Bronchial epithelial cell (primary cell): ENCODE measurements around the gene FLAD1. TPM values are rescaled to one million over a fixed set of nuclear protein-coding genes. Genes with fewer than 3 reads are reported as not detected.
A peak's percentile ranks its signal among the peaks of the same experiment; 100 is the strongest.

ENCODE experiments used
- DNase-seq: peaks from one replicate; pipeline ENCODE4 v3.0.0-alpha.2; 2010; ENCODE audit warnings: low read depth
- FAIRE-seq: peaks from 2 replicates; lab custom pipeline; 2011; peaks lifted over from hg19 to GRCh38; lab: Jason Lieb, UNC
- H3K27me3 ChIP-seq: 2 replicates; pipeline ENCODE4 v1.5.1; 2011; ENCODE audit warnings: low read length; ENCODE audit not compliant: control insufficient read depth, insufficient read depth
- H3K36me3 ChIP-seq: 2 replicates; pipeline ENCODE4 v1.5.1; 2011; ENCODE audit warnings: low read length; ENCODE audit not compliant: control insufficient read depth, insufficient read depth
- H3K4me3 ChIP-seq: 2 replicates; pipeline ENCODE4 v1.5.1; 2011; ENCODE audit warnings: mild to moderate bottlenecking, low read depth, low read length, control low read depth
- CTCF ChIP-seq: IDR thresholded peaks from 2 replicates; pipeline ENCODE4 v1.5.1; 2011; ENCODE audit warnings: mild to moderate bottlenecking, moderate library complexity, low read length, control low read depth, inconsistent platforms; ENCODE audit not compliant: insufficient read depth, severe bottlenecking
- total RNA-seq: library from RNA; depleted of rRNA; stranded (reverse); fragments of >200 nt; gene quantifications from 2 replicates; pipeline ENCODE4 v1.2.1, GENCODE V29; 2014

FLAD1 gene
- total RNA-seq, 1 donor from 2014 or later, result 40.8 TPM

- TF ChIP-seq CTCF, result no peak
- Histone ChIP-seq H3K36me3 (peaks cover 2% of the 10 kb centered on the region), H3K27me3 (no peaks in the 10 kb centered on the region), H3K4me3 (no peak overlapping the region)
- DNase-seq (no peak), FAIRE-seq (peak; percentile 18)
Measured at GRCh38 chr1:155023627-155024026, 40.5 kb downstream of the FLAD1 start.

- no peak for TF ChIP-seq CTCF
- no peaks in the 10 kb centered on the region for H3K36me3 ChIP-seq
- DNase-seq (no peak), FAIRE-seq (no peak)
- no peak overlapping the region for H3K4me3 ChIP-seq
- no peaks in the 10 kb centered on the region for H3K27me3 ChIP-seq
Measured at GRCh38 chr1:155024315-155024714, 41.2 kb downstream of the FLAD1 start.

- FAIRE-seq (no peak), DNase-seq (peak; percentile 44)
- Histone ChIP-seq H3K36me3 (no peaks in the 10 kb centered on the region), H3K27me3 (no peaks in the 10 kb centered on the region), H3K4me3 (no peak overlapping the region)
- no peak for TF ChIP-seq CTCF
Measured at GRCh38 chr1:155026154-155026553, 43.0 kb downstream of the FLAD1 start.

- H3K4me3 ChIP-seq, result no peak overlapping the region
- H3K27me3 ChIP-seq, result no peaks in the 10 kb centered on the region
- H3K36me3 ChIP-seq, result no peaks in the 10 kb centered on the region
- peak; percentile 52 for DNase-seq
- TF ChIP-seq CTCF, result no peak
- peak; percentile 43 for FAIRE-seq
Measured at GRCh38 chr1:155026588-155026987, 43.4 kb downstream of the FLAD1 start.

- TF ChIP-seq CTCF, result no peak
- no peak for FAIRE-seq
- DNase-seq, result no peak
- no peaks in the 10 kb centered on the region for H3K27me3 ChIP-seq
- no peak overlapping the region for H3K4me3 ChIP-seq
- H3K36me3 ChIP-seq, result no peaks in the 10 kb centered on the region
Measured at GRCh38 chr1:155029513-155030242, 46.5 kb downstream of the FLAD1 start.
